A549 treated with AZD9567 at 1 μM for 4 hours (cell line): ENCODE measurements around the gene MARCOL. TPM values are rescaled to one million over a fixed set of nuclear protein-coding genes. Genes with fewer than 3 reads are reported as not detected.

Experiments used
- total RNA-seq: library from RNA; stranded (reverse); fragments of 200-300 nt; extraction: Qiagen RNA extraction; gene quantifications from 5 replicates; pipeline ENCODE4 v1.2.3, GENCODE V29; 2022; ENCODE audit not compliant: insufficient read depth

Gene MARCOL
- total RNA-seq, result not detected in 5 replicates

GRCh38 chr5:148238418-148238794, at the start of gene MARCOL:
Gene MARCOL (plus strand): TSS chr5:148238525. CDS start chr5:148238598, 73 bp downstream.

GRCh38 chr5:148202531-148203203, 35.7 kb upstream of the MARCOL start, which contains the start of gene SPINK6:
Gene SPINK6 (plus strand): TSS chr5:148203042. CDS start chr5:148203097, 55 bp downstream.

GRCh38 chr5:148268566-148268965, 30.2 kb downstream of the MARCOL start, which contains the start of gene SPINK13:
Gene SPINK13 (plus strand): TSS chr5:148268794. CDS start chr5:148270073, 1,279 bp downstream.

Other genes starting within 250 kb of the MARCOL start
- gene SPINK5, start 174.5 kb upstream of the MARCOL start, total RNA-seq, result not detected in 5 replicates
- not detected in 5 replicates for gene SPINK14, start 70.0 kb upstream of the MARCOL start, total RNA-seq
- gene SPINK6, start 35.5 kb upstream of the MARCOL start, total RNA-seq, result 0.39 to 0.57 TPM (median 0.51 TPM) in 4 of 5 replicates, not detected in the other
- gene SPINK13, start 30.3 kb downstream of the MARCOL start, total RNA-seq, result 0.20 TPM in 1 of 5 replicates, not detected in the others
- not detected in 5 replicates for gene SPINK7, start 73.9 kb downstream of the MARCOL start, total RNA-seq
- gene SPINK9, start 97.0 kb downstream of the MARCOL start, total RNA-seq, result not detected in 5 replicates
- 17.0 to 54.4 TPM (median 18.7 TPM) in 5 replicates for gene FBXO38, start 145.4 kb downstream of the MARCOL start, total RNA-seq